WTC11 (cell line): Measurements from ENCODE around the gene C10orf95. TPM values are rescaled to one million over a fixed set of nuclear protein-coding genes. Genes with fewer than 3 reads are reported as not detected.

Source experiments
- ESRRA ChIP-seq: sonication (generic); formaldehyde crosslinking; IDR thresholded peaks from 2 replicates; pipeline ENCODE4 v1.8.1; 2022; ENCODE audit warnings: mild to moderate bottlenecking, missing genetic modification reagents, borderline replicate concordance
- FOXK1 ChIP-seq: sonication (generic); formaldehyde crosslinking; IDR thresholded peaks from 2 replicates; pipeline ENCODE4 v1.8.0; 2022; ENCODE audit warnings: mild to moderate bottlenecking, moderate library complexity, missing genetic modification reagents
- FOXP1 ChIP-seq: sonication (generic); formaldehyde crosslinking; IDR thresholded peaks from 2 replicates; pipeline ENCODE4 v1.8.0; 2022; ENCODE audit warnings: missing genetic modification reagents, mild to moderate bottlenecking, moderate library complexity, borderline replicate concordance
- GRHL2 ChIP-seq: fragments of 250-450 bp; sonication (Bioruptor Pico); IDR thresholded peaks from 2 replicates; pipeline ENCODE4 v1.8.0; 2022; ENCODE audit warnings: mild to moderate bottlenecking, moderate library complexity; ENCODE audit not compliant: insufficient replicate concordance, severe bottlenecking
- IRF2 ChIP-seq: sonication (generic); formaldehyde crosslinking; IDR thresholded peaks from 2 replicates; pipeline ENCODE4 v1.8.0; 2022; ENCODE audit warnings: low read depth, missing genetic modification reagents, borderline replicate concordance
- KAT7 ChIP-seq: sonication (generic); formaldehyde crosslinking; IDR thresholded peaks from 2 replicates; pipeline ENCODE4 v1.8.1; 2023; ENCODE audit warnings: missing genetic modification reagents, mild to moderate bottlenecking, borderline replicate concordance
- TP53 ChIP-seq: sonication (generic); formaldehyde crosslinking; IDR thresholded peaks from 2 replicates; pipeline ENCODE4 v1.8.1; 2023; ENCODE audit warnings: mild to moderate bottlenecking, missing genetic modification reagents
- ZNF416 ChIP-seq: fragments of 250-450 bp; sonication (Bioruptor Pico); IDR thresholded peaks from 2 replicates; pipeline ENCODE4 v1.9.0; 2021; ENCODE audit warnings: mild to moderate bottlenecking, inconsistent platforms
- total RNA-seq: library from RNA; stranded (reverse); gene quantifications from 3 replicates; pipeline ENCODE4 v1.2.3, GENCODE V29; 2021
- TF ChIP-seq, protein P1 (sequence below): fragments of 200-600 bp; IDR thresholded peaks from 2 replicates; pipeline ENCODE4 v1.8.0; 2022; ENCODE audit warnings: antibody characterized with exemption
- TF ChIP-seq, protein P2 (sequence below): sonication (generic); formaldehyde crosslinking; IDR thresholded peaks from 2 replicates; pipeline ENCODE4 v1.8.0; 2022; ENCODE audit warnings: mild to moderate bottlenecking, missing genetic modification reagents
- TF ChIP-seq, protein P3 (sequence below): sonication (generic); formaldehyde crosslinking; IDR thresholded peaks from 2 replicates; pipeline ENCODE4 v1.8.1; 2022; ENCODE audit warnings: missing genetic modification reagents, borderline replicate concordance
- TF ChIP-seq, protein P4 (sequence below): sonication (generic); formaldehyde crosslinking; IDR thresholded peaks from 2 replicates; pipeline ENCODE4 v1.8.1; 2022; ENCODE audit warnings: mild to moderate bottlenecking, moderate library complexity, missing genetic modification reagents
- TF ChIP-seq, protein P5 (sequence below): sonication (generic); formaldehyde crosslinking; IDR thresholded peaks from 2 replicates; pipeline ENCODE4 v1.8.1; 2023; ENCODE audit warnings: mild to moderate bottlenecking, moderate library complexity, missing genetic modification reagents
- TF ChIP-seq, protein P6 (sequence below): sonication (generic); formaldehyde crosslinking; IDR thresholded peaks from 2 replicates; pipeline ENCODE4 v1.8.0; 2022; ENCODE audit warnings: missing genetic modification reagents
- TF ChIP-seq, protein P7 (sequence below): fragments of 250-450 bp; sonication (Bioruptor Pico); IDR thresholded peaks from 2 replicates; pipeline ENCODE4 v1.9.0; 2021; ENCODE audit warnings: mild to moderate bottlenecking, borderline replicate concordance

Gene C10orf95
- total RNA-seq, 1 experiment from 2014 or later: 0.96 TPM

DNA sequence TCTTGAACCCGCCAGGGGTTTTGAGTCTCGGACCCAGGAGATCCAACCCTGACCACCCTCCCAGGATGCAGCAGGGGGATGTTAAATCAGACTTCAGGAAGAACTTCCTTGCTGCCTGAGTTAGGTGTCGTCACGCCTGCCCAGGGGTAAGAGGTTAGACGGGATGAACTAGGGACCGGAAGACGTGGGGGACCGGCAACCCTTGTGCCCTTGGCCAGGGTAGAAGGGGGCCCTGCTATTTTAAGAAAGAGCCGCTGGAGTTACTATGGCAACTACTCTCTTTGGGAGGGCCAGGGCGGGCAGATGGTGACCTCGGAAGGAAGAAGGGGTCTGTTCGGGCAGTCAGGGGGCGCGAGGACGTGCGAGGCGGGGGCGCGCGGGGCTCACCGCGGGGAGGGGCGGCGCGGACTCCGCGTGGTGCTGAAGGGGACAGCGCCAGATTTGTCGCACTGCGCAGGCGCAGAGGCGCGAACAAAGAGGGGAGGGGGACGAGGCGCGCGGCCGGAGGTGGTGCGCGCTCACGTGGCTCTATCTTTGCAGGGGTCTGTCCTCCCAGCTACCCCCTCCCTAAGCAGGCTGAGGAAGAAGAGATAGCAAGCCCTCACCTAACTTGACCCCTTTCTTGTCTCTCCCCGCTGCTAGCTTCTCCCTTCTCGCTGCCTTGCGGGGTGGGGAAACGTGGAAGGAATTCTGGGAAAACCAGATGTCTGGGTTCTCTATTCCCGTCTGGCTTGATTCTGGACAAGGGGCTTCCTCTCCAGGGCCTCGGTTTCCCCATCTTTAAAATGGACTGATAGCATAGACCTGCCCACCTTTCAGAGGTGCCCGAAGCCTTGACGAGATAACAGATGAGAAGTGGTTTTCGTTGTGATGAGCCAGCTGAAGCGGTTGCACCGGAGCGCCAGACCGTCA, 31.8 kb downstream of the C10orf95 start (continued):
- TF ChIP-seq, protein P1, sequence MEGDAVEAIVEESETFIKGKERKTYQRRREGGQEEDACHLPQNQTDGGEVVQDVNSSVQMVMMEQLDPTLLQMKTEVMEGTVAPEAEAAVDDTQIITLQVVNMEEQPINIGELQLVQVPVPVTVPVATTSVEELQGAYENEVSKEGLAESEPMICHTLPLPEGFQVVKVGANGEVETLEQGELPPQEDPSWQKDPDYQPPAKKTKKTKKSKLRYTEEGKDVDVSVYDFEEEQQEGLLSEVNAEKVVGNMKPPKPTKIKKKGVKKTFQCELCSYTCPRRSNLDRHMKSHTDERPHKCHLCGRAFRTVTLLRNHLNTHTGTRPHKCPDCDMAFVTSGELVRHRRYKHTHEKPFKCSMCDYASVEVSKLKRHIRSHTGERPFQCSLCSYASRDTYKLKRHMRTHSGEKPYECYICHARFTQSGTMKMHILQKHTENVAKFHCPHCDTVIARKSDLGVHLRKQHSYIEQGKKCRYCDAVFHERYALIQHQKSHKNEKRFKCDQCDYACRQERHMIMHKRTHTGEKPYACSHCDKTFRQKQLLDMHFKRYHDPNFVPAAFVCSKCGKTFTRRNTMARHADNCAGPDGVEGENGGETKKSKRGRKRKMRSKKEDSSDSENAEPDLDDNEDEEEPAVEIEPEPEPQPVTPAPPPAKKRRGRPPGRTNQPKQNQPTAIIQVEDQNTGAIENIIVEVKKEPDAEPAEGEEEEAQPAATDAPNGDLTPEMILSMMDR: no peak
- TF ChIP-seq, protein P2, sequence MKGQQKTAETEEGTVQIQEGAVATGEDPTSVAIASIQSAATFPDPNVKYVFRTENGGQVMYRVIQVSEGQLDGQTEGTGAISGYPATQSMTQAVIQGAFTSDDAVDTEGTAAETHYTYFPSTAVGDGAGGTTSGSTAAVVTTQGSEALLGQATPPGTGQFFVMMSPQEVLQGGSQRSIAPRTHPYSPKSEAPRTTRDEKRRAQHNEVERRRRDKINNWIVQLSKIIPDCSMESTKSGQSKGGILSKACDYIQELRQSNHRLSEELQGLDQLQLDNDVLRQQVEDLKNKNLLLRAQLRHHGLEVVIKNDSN (CRISPR knock-in tag): peak; percentile 68
- 0 out of 2 replicates have a peak, but pooled peaks have one; percentile 13 for TF ChIP-seq FOXP1 (CRISPR knock-in tag)
- no peak; the same call in 1 of the 2 replicates for TF ChIP-seq ESRRA
- TF ChIP-seq ZNF416 (CRISPR knock-in tag): no peak
- no peak for TF ChIP-seq KAT7 (CRISPR knock-in tag)
- TF ChIP-seq, protein P3, sequence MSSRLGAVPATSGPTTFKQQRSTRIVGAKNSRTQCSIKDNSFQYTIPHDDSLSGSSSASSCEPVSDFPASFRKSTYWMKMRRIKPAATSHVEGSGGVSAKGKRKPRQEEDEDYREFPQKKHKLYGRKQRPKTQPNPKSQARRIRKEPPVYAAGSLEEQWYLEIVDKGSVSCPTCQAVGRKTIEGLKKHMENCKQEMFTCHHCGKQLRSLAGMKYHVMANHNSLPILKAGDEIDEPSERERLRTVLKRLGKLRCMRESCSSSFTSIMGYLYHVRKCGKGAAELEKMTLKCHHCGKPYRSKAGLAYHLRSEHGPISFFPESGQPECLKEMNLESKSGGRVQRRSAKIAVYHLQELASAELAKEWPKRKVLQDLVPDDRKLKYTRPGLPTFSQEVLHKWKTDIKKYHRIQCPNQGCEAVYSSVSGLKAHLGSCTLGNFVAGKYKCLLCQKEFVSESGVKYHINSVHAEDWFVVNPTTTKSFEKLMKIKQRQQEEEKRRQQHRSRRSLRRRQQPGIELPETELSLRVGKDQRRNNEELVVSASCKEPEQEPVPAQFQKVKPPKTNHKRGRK: no peak
- TF ChIP-seq, protein P4, sequence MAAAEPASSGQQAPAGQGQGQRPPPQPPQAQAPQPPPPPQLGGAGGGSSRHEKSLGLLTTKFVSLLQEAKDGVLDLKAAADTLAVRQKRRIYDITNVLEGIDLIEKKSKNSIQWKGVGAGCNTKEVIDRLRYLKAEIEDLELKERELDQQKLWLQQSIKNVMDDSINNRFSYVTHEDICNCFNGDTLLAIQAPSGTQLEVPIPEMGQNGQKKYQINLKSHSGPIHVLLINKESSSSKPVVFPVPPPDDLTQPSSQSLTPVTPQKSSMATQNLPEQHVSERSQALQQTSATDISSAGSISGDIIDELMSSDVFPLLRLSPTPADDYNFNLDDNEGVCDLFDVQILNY (CRISPR knock-in tag): peak; percentile 61; the same call in 1 of the 2 replicates
- TF ChIP-seq IRF2 (CRISPR knock-in tag): no peak
- no peak for TF ChIP-seq GRHL2 (CRISPR knock-in tag)
- TF ChIP-seq, protein P5, sequence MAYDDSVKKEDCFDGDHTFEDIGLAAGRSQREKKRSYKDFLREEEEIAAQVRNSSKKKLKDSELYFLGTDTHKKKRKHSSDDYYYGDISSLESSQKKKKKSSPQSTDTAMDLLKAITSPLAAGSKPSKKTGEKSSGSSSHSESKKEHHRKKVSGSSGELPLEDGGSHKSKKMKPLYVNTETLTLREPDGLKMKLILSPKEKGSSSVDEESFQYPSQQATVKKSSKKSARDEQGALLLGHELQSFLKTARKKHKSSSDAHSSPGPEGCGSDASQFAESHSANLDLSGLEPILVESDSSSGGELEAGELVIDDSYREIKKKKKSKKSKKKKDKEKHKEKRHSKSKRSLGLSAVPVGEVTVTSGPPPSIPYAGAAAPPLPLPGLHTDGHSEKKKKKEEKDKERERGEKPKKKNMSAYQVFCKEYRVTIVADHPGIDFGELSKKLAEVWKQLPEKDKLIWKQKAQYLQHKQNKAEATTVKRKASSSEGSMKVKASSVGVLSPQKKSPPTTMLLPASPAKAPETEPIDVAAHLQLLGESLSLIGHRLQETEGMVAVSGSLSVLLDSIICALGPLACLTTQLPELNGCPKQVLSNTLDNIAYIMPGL (CRISPR knock-in tag): 0 out of 2 replicates have a peak, but pooled peaks have one; percentile 36
- peak; percentile 78 for TF ChIP-seq FOXK1 (CRISPR knock-in tag)
- TF ChIP-seq, protein P6, sequence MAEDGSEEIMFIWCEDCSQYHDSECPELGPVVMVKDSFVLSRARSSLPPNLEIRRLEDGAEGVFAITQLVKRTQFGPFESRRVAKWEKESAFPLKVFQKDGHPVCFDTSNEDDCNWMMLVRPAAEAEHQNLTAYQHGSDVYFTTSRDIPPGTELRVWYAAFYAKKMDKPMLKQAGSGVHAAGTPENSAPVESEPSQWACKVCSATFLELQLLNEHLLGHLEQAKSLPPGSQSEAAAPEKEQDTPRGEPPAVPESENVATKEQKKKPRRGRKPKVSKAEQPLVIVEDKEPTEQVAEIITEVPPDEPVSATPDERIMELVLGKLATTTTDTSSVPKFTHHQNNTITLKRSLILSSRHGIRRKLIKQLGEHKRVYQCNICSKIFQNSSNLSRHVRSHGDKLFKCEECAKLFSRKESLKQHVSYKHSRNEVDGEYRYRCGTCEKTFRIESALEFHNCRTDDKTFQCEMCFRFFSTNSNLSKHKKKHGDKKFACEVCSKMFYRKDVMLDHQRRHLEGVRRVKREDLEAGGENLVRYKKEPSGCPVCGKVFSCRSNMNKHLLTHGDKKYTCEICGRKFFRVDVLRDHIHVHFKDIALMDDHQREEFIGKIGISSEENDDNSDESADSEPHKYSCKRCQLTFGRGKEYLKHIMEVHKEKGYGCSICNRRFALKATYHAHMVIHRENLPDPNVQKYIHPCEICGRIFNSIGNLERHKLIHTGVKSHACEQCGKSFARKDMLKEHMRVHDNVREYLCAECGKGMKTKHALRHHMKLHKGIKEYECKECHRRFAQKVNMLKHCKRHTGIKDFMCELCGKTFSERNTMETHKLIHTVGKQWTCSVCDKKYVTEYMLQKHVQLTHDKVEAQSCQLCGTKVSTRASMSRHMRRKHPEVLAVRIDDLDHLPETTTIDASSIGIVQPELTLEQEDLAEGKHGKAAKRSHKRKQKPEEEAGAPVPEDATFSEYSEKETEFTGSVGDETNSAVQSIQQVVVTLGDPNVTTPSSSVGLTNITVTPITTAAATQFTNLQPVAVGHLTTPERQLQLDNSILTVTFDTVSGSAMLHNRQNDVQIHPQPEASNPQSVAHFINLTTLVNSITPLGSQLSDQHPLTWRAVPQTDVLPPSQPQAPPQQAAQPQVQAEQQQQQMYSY (CRISPR knock-in tag): 0 out of 2 replicates have a peak, but pooled peaks have one; percentile 12
- TF ChIP-seq TP53 (CRISPR knock-in tag): no peak
- TF ChIP-seq, protein P7, sequence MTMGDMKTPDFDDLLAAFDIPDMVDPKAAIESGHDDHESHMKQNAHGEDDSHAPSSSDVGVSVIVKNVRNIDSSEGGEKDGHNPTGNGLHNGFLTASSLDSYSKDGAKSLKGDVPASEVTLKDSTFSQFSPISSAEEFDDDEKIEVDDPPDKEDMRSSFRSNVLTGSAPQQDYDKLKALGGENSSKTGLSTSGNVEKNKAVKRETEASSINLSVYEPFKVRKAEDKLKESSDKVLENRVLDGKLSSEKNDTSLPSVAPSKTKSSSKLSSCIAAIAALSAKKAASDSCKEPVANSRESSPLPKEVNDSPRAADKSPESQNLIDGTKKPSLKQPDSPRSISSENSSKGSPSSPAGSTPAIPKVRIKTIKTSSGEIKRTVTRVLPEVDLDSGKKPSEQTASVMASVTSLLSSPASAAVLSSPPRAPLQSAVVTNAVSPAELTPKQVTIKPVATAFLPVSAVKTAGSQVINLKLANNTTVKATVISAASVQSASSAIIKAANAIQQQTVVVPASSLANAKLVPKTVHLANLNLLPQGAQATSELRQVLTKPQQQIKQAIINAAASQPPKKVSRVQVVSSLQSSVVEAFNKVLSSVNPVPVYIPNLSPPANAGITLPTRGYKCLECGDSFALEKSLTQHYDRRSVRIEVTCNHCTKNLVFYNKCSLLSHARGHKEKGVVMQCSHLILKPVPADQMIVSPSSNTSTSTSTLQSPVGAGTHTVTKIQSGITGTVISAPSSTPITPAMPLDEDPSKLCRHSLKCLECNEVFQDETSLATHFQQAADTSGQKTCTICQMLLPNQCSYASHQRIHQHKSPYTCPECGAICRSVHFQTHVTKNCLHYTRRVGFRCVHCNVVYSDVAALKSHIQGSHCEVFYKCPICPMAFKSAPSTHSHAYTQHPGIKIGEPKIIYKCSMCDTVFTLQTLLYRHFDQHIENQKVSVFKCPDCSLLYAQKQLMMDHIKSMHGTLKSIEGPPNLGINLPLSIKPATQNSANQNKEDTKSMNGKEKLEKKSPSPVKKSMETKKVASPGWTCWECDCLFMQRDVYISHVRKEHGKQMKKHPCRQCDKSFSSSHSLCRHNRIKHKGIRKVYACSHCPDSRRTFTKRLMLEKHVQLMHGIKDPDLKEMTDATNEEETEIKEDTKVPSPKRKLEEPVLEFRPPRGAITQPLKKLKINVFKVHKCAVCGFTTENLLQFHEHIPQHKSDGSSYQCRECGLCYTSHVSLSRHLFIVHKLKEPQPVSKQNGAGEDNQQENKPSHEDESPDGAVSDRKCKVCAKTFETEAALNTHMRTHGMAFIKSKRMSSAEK (CRISPR knock-in tag): no peak
- TF ChIP-seq, all 79 proteins: peak for 21
